ENCODE results near the gene TOR1AIP1. TPM values are rescaled to one million over a fixed set of nuclear protein-coding genes. Genes with fewer than 3 reads are reported as not detected.

The TOR1AIP1 gene
- total RNA-seq, 1 experiment from 2014 or later = 52.4 TPM

DNA sequence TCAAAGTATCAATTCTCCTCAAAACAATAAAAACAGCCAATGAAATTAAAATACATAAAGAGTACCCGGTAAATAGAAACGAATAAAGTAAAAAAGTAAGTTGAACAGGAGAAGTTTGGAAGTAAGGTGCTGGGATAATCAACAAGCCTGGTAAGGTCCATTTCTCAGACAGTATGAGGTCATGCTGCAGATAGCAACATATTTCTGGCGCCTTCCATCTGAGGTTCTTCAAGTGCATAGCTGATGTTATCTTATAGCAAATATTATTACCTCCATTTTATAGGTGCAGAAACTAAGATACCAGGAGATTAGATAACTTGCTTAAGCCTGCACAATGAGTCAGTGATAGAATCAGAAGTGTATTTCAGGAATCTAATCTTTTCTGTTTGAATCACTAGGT, 48.8 kb downstream of the TOR1AIP1 start:
- DNase-seq (ENCODE audit: unreplicated experiment) = no peak
- Mint-ChIP-seq H3K27me3 (ENCODE audit: insufficient read depth, unreplicated experiment) (no peaks in the 10 kb centered on the region), H3K4me3 (ENCODE audit: unreplicated experiment) (no peak overlapping the region), H3K27ac (ENCODE audit: low read depth, unreplicated experiment) (no peak overlapping the region), H3K36me3 (ENCODE audit: insufficient read depth, unreplicated experiment) (no peaks in the 10 kb centered on the region), H3K4me1 (ENCODE audit: insufficient read depth, unreplicated experiment) (peaks cover 11% of the 10 kb centered on the region), H3K9me3 (ENCODE audit: unreplicated experiment) (no peaks in the 10 kb centered on the region)
- TF ChIP-seq, protein P1, sequence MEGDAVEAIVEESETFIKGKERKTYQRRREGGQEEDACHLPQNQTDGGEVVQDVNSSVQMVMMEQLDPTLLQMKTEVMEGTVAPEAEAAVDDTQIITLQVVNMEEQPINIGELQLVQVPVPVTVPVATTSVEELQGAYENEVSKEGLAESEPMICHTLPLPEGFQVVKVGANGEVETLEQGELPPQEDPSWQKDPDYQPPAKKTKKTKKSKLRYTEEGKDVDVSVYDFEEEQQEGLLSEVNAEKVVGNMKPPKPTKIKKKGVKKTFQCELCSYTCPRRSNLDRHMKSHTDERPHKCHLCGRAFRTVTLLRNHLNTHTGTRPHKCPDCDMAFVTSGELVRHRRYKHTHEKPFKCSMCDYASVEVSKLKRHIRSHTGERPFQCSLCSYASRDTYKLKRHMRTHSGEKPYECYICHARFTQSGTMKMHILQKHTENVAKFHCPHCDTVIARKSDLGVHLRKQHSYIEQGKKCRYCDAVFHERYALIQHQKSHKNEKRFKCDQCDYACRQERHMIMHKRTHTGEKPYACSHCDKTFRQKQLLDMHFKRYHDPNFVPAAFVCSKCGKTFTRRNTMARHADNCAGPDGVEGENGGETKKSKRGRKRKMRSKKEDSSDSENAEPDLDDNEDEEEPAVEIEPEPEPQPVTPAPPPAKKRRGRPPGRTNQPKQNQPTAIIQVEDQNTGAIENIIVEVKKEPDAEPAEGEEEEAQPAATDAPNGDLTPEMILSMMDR (IDR thresholded peaks at IDR 0.05; ENCODE audit: unreplicated experiment) = no peak
- ChIA-PET POLR2A (interaction anchor here (1.1 to 4.1 kb wide), 9 partner anchors 8 to 53 kb away, joined by 3 to 23 read pairs (median 6); partner anchors contain the start of genes CEP350, TOR1AIP1 and TOR1AIP2), CTCF (interaction anchor here (2.7 kb wide), 1 partner anchor 20 kb away, joined by 11 read pairs; no protein-coding TSS in a partner anchor)
- BruUV-seq (replicated peaks) = no TSS peak
- intact Hi-C loops (cut with micrococcal nuclease) = no loop called here

GRCh38 chr1:179933219-179933618, 51.1 kb downstream of the TOR1AIP1 start:
- TF ChIP-seq, protein P1 (IDR thresholded peaks at IDR 0.05; ENCODE audit: unreplicated experiment) = no peak
- ChIA-PET POLR2A (interaction anchor here (0.6 to 7.5 kb wide), 7 partner anchors 11 to 50 kb away, joined by 3 to 73 read pairs (median 3); partner anchors contain the start of gene CEP350), CTCF (interaction anchor here (0.7 to 0.8 kb wide), 2 partner anchors 80 to 167 kb away, joined by 4 read pairs; no protein-coding TSS in a partner anchor)
- DNase-seq (ENCODE audit: unreplicated experiment) = no peak
- Mint-ChIP-seq H3K9me3 (ENCODE audit: unreplicated experiment) (no peaks in the 10 kb centered on the region), H3K4me1 (ENCODE audit: insufficient read depth, unreplicated experiment) (peaks cover 5% of the 10 kb centered on the region), H3K36me3 (ENCODE audit: insufficient read depth, unreplicated experiment) (no peaks in the 10 kb centered on the region), H3K27me3 (ENCODE audit: insufficient read depth, unreplicated experiment) (no peaks in the 10 kb centered on the region), H3K27ac (ENCODE audit: low read depth, unreplicated experiment) (no peak overlapping the region), H3K4me3 (ENCODE audit: unreplicated experiment) (no peak overlapping the region)
- BruUV-seq (replicated peaks) = no TSS peak
- intact Hi-C loops (cut with micrococcal nuclease) = no loop called here

- CTCF ChIA-PET = no interaction called here
- H3K4me1 Mint-ChIP-seq (ENCODE audit: insufficient read depth, unreplicated experiment) = peaks cover 11% of the 10 kb centered on the region
- BruUV-seq (replicated peaks) = no TSS peak
These were observed 53.9 kb downstream of the TOR1AIP1 start for GRCh38 chr1:179935909-179936496.

DNA sequence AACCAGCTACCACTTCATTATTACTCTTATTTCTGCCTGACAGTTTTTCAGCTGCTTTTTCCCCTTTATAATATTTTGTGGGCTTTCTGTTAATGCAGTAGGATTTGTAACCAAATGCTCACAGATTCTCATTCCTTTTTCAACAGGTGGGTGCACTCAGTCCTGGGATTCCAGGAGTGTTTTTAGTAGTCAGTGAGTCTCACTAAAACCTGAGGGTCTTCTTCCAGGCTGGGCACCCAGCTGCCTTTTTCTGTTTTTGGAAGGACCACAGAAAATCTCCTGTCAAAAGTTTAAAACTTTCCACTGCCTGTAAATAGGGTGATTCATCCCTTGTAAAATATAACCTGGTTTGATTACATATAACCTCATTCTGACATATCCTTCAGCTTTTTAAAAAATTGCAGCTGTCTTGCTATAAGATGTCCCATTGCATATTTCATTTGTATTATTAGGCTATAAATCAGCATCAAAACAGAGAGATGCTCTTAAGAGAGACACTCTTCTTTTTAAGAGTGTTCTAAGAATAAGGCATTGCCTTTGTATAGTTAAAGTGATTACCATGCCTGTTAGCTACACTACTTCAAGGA, 55.7 kb downstream of the TOR1AIP1 start:
- no peaks in the 10 kb centered on the region for H3K27me3 Mint-ChIP-seq (ENCODE audit: insufficient read depth, unreplicated experiment)
- intact Hi-C loops (cut with micrococcal nuclease) = no loop called here

More at GRCh38 chr1:179935909-179936496, 53.9 kb downstream of the TOR1AIP1 start:
- no peak for DNase-seq (ENCODE audit: unreplicated experiment)
- intact Hi-C loops (cut with micrococcal nuclease) = no loop called here
- POLR2A ChIA-PET = interaction anchor here (0.6 to 7.5 kb wide), 4 partner anchors 10 to 88 kb away, joined by 3 to 73 read pairs (median 9); partner anchors contain the start of gene CEP350
- H3K27me3 Mint-ChIP-seq (ENCODE audit: insufficient read depth, unreplicated experiment) = no peaks in the 10 kb centered on the region
- TF ChIP-seq, protein P1 (IDR thresholded peaks at IDR 0.05; ENCODE audit: unreplicated experiment) = no peak
- no peaks in the 10 kb centered on the region for H3K36me3 Mint-ChIP-seq (ENCODE audit: insufficient read depth, unreplicated experiment)
- no peak overlapping the region for H3K27ac Mint-ChIP-seq (ENCODE audit: low read depth, unreplicated experiment)
- no peaks in the 10 kb centered on the region for H3K9me3 Mint-ChIP-seq (ENCODE audit: unreplicated experiment)
- H3K4me3 Mint-ChIP-seq (ENCODE audit: unreplicated experiment) = no peak overlapping the region

More for the DNA sequence above, 55.7 kb downstream of the TOR1AIP1 start:
- Mint-ChIP-seq H3K27ac (ENCODE audit: low read depth, unreplicated experiment) (no peak overlapping the region), H3K36me3 (ENCODE audit: insufficient read depth, unreplicated experiment) (no peaks in the 10 kb centered on the region), H3K9me3 (ENCODE audit: unreplicated experiment) (no peaks in the 10 kb centered on the region), H3K4me3 (ENCODE audit: unreplicated experiment) (no peak overlapping the region), H3K4me1 (ENCODE audit: insufficient read depth, unreplicated experiment) (peaks cover 11% of the 10 kb centered on the region)
- no peak for DNase-seq (ENCODE audit: unreplicated experiment)
- CTCF ChIA-PET = interaction anchor here (0.6 to 1.0 kb wide), 4 partner anchors 15 to 241 kb away, joined by 3 to 4 read pairs (median 3); no protein-coding TSS in a partner anchor
- BruUV-seq (replicated peaks) = no TSS peak
- TF ChIP-seq, protein P1 (IDR thresholded peaks at IDR 0.05; ENCODE audit: unreplicated experiment) = no peak
- POLR2A ChIA-PET = interaction anchor here (0.7 to 7.5 kb wide), 6 partner anchors 9 to 55 kb away, joined by 3 to 73 read pairs (median 6); partner anchors contain the start of genes CEP350 and TOR1AIP1
